HG03066 (cell line): ENCODE measurements around the gene CLEC19A.
A peak's percentile ranks its signal among the peaks of the same experiment; 100 is the strongest.

ENCODE experiments used
- ATAC-seq: cut with Tn5 transposase; IDR thresholded peaks from one replicate; pipeline ENCODE4 v1.9.1; 2021; ENCODE audit warnings: low read depth; ENCODE audit not compliant: unreplicated experiment

CLEC19A gene

GRCh38 chr16:19284207-19284606, 1.3 kb upstream of the CLEC19A start:
- ATAC-seq = no peak

GRCh38 chr16:19286827-19287226, 1.3 kb downstream of the CLEC19A start:
- no peak for ATAC-seq

DNA sequence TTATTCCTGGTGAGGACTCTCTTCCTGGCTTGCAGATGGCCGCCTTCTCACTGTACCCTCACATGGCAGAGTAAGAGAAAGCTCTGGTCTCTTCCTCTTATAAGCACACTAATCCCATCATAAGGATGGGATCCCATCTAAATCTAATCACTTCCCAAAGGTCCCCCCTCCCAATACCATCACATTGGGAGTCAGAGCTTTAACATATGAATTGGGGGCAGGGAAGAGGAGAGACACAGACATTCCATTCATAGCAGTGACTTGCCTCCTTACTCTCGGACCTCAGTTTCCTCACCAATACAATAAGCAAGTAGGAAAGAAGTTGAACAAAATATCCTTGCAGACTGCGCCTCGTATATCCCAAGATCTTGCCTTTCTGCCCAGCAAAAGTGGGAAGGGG, 1.7 kb downstream of the CLEC19A start:
- no peak for ATAC-seq

GRCh38 chr16:19288872-19289799, 3.6 kb downstream of the CLEC19A start:
- no peak for ATAC-seq

- no peak for ATAC-seq
These were observed 4.4 kb downstream of the CLEC19A start for GRCh38 chr16:19289811-19290485.

DNA sequence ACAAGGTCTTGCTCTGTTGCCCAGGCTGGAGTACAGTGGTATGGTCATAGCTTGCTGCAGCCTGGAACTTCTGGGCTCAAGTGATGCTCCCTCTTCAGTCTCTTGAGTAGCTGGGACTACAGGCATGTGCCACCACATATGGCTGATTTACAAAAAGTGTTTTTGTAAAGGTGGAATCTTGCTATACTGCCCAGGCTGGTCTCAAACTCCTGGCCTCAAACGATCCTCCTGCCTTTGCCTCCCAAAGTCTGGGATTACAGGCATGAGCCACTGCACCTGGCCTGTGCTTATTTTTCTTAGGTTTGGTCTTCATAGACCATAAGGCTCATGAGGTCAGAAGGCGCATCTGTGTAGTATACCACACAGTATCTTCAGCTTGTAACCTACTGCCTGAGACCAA, 5.3 kb downstream of the CLEC19A start:
- ATAC-seq = no peak

DNA sequence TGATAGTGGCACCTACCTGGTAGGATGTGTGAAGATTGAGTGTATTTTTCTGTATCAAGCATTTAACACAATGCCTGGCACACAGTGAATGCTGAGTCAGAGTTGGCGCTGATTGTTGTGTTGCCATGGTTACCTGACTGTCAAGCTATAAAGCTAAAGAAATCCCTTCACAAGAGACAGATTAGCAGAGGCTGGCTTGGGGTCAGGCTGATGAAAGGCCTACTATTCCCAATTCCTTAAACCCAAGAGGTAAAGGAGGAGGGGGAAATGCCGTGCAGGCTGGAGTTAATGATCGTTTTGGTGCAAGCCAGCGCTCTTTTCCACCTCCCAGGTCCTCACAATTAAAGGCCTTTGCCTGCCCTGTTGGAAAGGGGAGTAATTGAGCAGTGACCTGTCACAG, 5.9 kb downstream of the CLEC19A start:
- no peak for ATAC-seq

GRCh38 chr16:19292186-19292585, 6.7 kb downstream of the CLEC19A start:
- ATAC-seq = no peak

- peak; percentile 78 for ATAC-seq
These were observed 8.7 kb downstream of the CLEC19A start for GRCh38 chr16:19294156-19294649.

GRCh38 chr16:19295393-19295792, 9.9 kb downstream of the CLEC19A start:
- ATAC-seq = no peak

- no peak for ATAC-seq
These were observed 11.9 kb downstream of the CLEC19A start for GRCh38 chr16:19297454-19297853.

DNA sequence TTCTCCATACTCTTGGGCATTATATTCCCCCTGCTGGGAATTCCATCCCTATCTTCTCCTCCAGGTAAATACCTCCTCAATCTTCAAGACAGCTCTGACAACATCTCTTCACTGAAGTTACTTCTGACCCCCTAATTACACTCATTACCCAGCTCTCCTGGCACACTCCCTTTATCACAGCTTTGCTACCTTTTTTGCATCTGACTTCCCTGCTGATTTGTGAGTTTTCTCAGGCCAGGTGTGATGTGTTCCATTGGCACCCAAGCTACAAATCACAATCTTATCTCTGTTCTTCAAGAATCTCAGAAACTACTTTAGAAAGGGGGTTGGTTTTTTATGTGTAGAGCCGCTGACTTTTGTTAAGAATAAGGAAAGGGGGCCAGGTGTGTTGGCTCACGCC, 14.0 kb downstream of the CLEC19A start:
- ATAC-seq = no peak

DNA sequence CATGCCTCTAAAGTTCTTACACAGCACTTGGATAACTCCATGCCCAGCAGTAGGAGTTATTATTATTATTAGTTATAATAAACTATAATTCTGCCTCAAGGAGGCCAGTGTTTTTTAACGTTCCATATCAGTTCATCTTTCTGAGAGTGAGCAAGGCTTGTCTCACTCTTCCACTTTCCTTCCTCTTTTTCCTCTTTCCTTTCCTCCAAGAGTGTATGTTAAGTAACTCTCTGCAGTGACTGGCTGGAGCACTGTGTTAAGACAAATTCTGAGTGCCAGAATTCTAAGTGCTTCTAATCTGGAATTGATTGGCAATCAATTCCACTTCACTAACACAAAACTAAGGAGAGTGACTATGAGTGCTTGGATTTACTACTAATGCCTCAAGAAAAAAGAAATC, 16.4 kb downstream of the CLEC19A start:
- ATAC-seq = no peak

DNA sequence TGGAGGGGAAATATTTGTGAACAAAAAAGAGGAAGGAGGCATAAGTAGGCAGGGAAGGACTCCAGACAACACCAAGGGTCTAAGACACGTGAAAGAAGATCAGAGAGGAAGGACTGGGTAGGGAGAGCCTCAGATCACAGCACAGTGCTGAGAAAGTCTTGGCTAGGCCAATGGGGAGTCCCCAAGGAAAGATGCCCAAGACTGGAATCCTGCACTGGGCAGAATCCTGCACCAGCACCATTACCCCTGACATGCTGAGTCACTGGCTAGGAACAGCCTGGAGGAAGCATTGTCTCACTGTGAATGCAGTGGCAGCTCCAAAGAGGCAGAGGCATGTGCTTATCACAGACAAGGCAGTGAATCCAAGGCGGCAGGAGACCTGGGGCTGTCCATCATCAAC, 19.2 kb downstream of the CLEC19A start:
- no peak for ATAC-seq

GRCh38 chr16:19305443-19305842, 19.9 kb downstream of the CLEC19A start:
- no peak for ATAC-seq

- no peak for ATAC-seq
These were observed 22.2 kb downstream of the CLEC19A start for GRCh38 chr16:19307587-19308241.

DNA sequence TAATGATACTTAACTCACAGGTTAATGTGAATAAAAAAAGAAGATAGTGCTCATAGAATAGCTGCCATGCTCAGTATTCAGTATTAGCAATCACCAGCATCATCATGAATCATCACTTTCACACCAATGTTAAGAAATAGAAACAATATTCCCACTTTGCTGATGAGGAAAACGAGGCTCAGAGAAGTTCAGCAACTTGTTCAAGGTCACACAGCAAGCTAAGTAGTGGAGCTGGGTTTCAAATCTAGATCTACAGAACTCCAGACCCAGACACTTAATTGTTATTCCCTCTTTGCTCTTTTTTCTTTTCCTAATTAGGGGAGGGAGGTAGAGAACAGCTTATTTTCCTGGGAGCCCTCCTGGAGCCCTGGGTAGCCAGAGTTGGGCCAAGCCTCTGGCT, 22.9 kb downstream of the CLEC19A start:
- no peak for ATAC-seq

GRCh38 chr16:19309178-19309577, 23.6 kb downstream of the CLEC19A start:
- no peak for ATAC-seq

- no peak for ATAC-seq
These were observed 29.3 kb downstream of the CLEC19A start for GRCh38 chr16:19314718-19315425.

- ATAC-seq = no peak
These were observed 30.4 kb downstream of the CLEC19A start for GRCh38 chr16:19315889-19316433.
